ENCODE results near the gene SDK2.

SDK2 gene

GRCh38 chr17:73669771-73670170 lies 25.5 kb upstream of the SDK2 start:
- no peaks in the 10 kb centered on the region for H3K36me3 ChIP-seq (ENCODE audit: control insufficient read depth, insufficient read depth, low read length)
- peaks cover 5% of the 10 kb centered on the region for H3K4me1 ChIP-seq (ENCODE audit: control insufficient read depth, insufficient read depth, low read length)
- no peak overlapping the region for H3K9ac ChIP-seq (ENCODE audit: low read depth, low read length)
- no peaks in the 10 kb centered on the region for H3K9me3 ChIP-seq (ENCODE audit: control insufficient read depth, insufficient read depth, low read length)
- H3K4me3 ChIP-seq (ENCODE audit: low read depth, low read length), result no peak overlapping the region
- H3K27me3 ChIP-seq (ENCODE audit: control insufficient read depth, insufficient read depth, low read length), result peaks cover under 1% of the 10 kb centered on the region

DNA sequence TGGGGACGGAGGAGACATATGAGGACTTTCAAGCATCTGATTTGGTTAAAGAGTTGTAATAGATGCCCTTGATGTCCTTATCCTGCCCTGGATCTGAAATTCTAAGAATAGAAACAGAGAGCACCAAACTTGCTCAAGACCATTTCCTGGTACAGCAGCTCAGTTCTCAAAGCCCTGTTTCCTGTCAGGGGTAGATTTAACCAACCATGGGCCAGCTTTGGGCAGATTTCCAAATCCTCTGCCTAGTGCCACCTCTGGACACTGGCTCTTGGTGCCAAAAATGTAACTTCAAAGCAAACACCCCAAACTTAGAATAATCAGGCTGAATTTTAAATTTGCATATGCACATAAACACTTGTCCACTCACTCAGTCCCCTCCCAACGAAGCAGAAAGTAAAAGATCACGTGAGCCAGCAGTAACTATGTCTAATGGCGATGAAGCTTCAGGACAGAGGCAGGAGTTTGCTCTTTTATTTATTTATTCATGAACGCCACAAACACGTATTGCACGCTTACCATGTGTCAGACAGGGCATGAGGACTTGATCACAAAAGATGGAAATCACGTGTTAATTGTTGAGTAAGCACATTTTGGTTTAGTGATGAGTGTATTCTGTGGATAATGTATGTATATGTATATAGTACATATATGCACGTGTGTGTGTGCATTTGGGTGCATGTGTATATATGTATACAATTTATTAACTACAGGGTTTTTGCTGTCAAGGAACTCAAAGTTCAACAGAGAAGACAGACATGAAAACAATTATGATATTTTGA lies 23.1 kb upstream of the SDK2 start:
- Histone ChIP-seq H3K9me3 (ENCODE audit: control insufficient read depth, insufficient read depth, low read length) (no peaks in the 10 kb centered on the region), H3K4me1 (ENCODE audit: control insufficient read depth, insufficient read depth, low read length) (peaks cover 5% of the 10 kb centered on the region), H3K27me3 (ENCODE audit: control insufficient read depth, insufficient read depth, low read length) (peaks cover 3% of the 10 kb centered on the region), H3K9ac (ENCODE audit: low read depth, low read length) (no peak overlapping the region), H3K4me3 (ENCODE audit: low read depth, low read length) (no peak overlapping the region), H3K36me3 (ENCODE audit: control insufficient read depth, insufficient read depth, low read length) (no peaks in the 10 kb centered on the region)

GRCh38 chr17:73663614-73664013 lies 19.4 kb upstream of the SDK2 start:
- no peaks in the 10 kb centered on the region for H3K36me3 ChIP-seq (ENCODE audit: control insufficient read depth, insufficient read depth, low read length)
- H3K4me3 ChIP-seq (ENCODE audit: low read depth, low read length), result no peak overlapping the region
- H3K9me3 ChIP-seq (ENCODE audit: control insufficient read depth, insufficient read depth, low read length), result no peaks in the 10 kb centered on the region
- no peak overlapping the region for H3K9ac ChIP-seq (ENCODE audit: low read depth, low read length)
- peaks cover 5% of the 10 kb centered on the region for H3K4me1 ChIP-seq (ENCODE audit: control insufficient read depth, insufficient read depth, low read length)
- H3K27me3 ChIP-seq (ENCODE audit: control insufficient read depth, insufficient read depth, low read length), result peaks cover 3% of the 10 kb centered on the region

GRCh38 chr17:73660366-73660765 lies 16.1 kb upstream of the SDK2 start:
- no peak overlapping the region for H3K9ac ChIP-seq (ENCODE audit: low read depth, low read length)
- no peaks in the 10 kb centered on the region for H3K9me3 ChIP-seq (ENCODE audit: control insufficient read depth, insufficient read depth, low read length)
- no peaks in the 10 kb centered on the region for H3K36me3 ChIP-seq (ENCODE audit: control insufficient read depth, insufficient read depth, low read length)
- peaks cover 3% of the 10 kb centered on the region for H3K27me3 ChIP-seq (ENCODE audit: control insufficient read depth, insufficient read depth, low read length)
- H3K4me1 ChIP-seq (ENCODE audit: control insufficient read depth, insufficient read depth, low read length), result peaks cover 5% of the 10 kb centered on the region
- no peak overlapping the region for H3K4me3 ChIP-seq (ENCODE audit: low read depth, low read length)

DNA sequence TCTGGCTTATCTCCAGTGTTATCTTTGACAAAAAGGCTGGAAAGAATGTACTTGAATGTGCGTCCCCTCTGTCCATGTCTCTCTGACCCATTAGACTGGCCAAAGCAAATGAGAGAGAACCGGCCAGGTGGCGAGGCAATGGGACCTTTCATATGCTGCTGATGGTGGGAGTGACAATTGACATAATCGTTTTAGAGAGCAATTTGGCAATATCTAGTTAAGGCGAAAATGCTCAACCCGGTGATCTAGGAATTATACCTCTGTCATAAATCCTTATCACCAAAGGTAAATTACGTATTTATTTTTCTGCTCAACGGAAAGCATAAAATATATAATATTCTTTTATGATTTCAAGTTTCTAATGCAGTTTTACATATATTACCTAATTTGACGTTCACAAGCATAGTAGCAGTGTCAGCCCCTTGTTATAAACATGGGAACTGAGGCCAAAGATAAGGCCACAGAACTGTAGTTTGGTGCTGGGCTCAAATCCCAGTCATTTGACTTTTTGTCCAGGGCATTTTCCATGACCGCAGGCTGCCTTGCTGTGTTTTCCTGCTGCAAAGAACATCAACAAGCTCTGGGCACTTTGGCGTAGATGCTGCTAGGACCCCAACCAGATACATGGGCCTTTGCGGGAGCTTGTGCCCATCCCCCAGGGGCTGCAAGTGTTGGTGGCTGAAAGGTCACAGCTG lies 14.7 kb upstream of the SDK2 start:
- Histone ChIP-seq H3K4me1 (ENCODE audit: control insufficient read depth, insufficient read depth, low read length) (no peaks in the 10 kb centered on the region), H3K4me3 (ENCODE audit: low read depth, low read length) (no peak overlapping the region), H3K9me3 (ENCODE audit: control insufficient read depth, insufficient read depth, low read length) (peaks cover 3% of the 10 kb centered on the region), H3K9ac (ENCODE audit: low read depth, low read length) (no peak overlapping the region), H3K36me3 (ENCODE audit: control insufficient read depth, insufficient read depth, low read length) (no peaks in the 10 kb centered on the region), H3K27me3 (ENCODE audit: control insufficient read depth, insufficient read depth, low read length) (no peaks in the 10 kb centered on the region)

DNA sequence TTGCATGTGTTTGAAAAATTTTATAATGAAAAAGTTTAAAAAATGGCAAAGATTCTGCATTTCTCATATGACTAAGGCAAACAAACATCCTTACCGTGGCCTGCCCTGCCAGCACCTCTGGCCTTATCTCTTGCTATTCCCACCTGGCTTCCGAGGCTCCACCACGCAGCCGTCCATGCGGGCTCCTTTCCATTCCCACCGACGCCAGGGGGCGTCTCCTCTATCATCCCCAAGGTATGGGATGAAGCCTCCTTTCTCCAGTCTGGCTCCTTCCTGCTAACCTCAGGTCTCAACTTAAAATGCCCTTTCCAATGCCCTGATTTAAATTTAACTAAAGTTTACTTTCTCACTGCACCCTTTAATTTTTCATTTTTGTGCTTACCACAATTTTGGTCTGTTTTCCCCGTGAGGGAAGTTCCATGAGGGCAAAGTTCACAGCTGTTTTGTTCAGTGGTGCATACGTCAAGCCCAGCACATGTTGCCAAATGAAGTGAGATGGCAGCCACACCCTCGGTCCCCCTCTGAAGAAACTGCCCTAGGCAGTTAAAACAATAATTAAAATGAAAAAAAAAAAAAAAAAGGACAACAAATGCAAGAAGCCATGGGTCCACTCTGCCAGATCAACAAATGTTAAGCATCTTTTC lies 13.3 kb upstream of the SDK2 start:
- Histone ChIP-seq H3K27me3 (ENCODE audit: control insufficient read depth, insufficient read depth, low read length) (no peaks in the 10 kb centered on the region), H3K36me3 (ENCODE audit: control insufficient read depth, insufficient read depth, low read length) (no peaks in the 10 kb centered on the region)

GRCh38 chr17:73654241-73654640 lies 10.0 kb upstream of the SDK2 start:
- Histone ChIP-seq H3K9ac (ENCODE audit: low read depth, low read length) (no peak overlapping the region), H3K4me1 (ENCODE audit: control insufficient read depth, insufficient read depth, low read length) (peaks cover 6% of the 10 kb centered on the region), H3K4me3 (ENCODE audit: low read depth, low read length) (no peak overlapping the region), H3K9me3 (ENCODE audit: control insufficient read depth, insufficient read depth, low read length) (peaks cover 3% of the 10 kb centered on the region), H3K36me3 (ENCODE audit: control insufficient read depth, insufficient read depth, low read length) (no peaks in the 10 kb centered on the region), H3K27me3 (ENCODE audit: control insufficient read depth, insufficient read depth, low read length) (no peaks in the 10 kb centered on the region)

More for the DNA sequence above, 13.3 kb upstream of the SDK2 start:
- H3K9me3 ChIP-seq (ENCODE audit: control insufficient read depth, insufficient read depth, low read length), result peaks cover 3% of the 10 kb centered on the region
- H3K9ac ChIP-seq (ENCODE audit: low read depth, low read length), result no peak overlapping the region
- H3K4me1 ChIP-seq (ENCODE audit: control insufficient read depth, insufficient read depth, low read length), result peaks cover 6% of the 10 kb centered on the region
- no peak overlapping the region for H3K4me3 ChIP-seq (ENCODE audit: low read depth, low read length)

GRCh38 chr17:73653810-73654209 lies 9.6 kb upstream of the SDK2 start:
- Histone ChIP-seq H3K4me3 (ENCODE audit: low read depth, low read length) (no peak overlapping the region), H3K9me3 (ENCODE audit: control insufficient read depth, insufficient read depth, low read length) (peaks cover 3% of the 10 kb centered on the region), H3K36me3 (ENCODE audit: control insufficient read depth, insufficient read depth, low read length) (no peaks in the 10 kb centered on the region), H3K4me1 (ENCODE audit: control insufficient read depth, insufficient read depth, low read length) (peaks cover 6% of the 10 kb centered on the region), H3K27me3 (ENCODE audit: control insufficient read depth, insufficient read depth, low read length) (no peaks in the 10 kb centered on the region), H3K9ac (ENCODE audit: low read depth, low read length) (no peak overlapping the region)

DNA sequence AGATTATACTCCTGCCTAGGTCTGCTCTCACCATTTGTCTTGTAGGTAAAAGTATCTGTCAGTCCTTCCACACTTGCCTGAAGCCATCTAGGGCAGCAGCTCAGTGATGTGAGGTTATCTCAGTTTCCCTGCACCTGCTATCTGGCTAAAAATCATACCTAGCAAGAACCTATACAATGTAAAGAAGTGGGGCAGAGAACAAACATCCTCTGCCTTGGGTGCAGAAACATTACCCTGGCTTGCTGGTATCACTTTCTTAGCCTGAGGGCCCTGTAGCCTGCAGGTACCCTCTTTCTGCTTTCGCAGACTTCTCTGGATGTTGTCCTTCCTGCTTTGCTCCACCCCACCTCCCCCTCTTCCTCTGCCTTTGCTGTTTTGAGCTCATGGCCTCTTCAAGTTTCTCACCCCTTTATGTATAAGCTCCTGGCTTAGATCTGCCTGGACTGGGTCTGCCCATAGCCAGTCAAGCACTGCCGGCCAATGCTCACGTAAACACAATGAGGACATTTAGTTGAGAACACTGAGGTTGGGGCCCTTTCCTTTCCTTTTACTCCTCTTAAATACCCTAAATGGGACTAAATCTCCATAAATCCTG lies 8.7 kb upstream of the SDK2 start:
- peaks cover 8% of the 10 kb centered on the region for H3K27me3 ChIP-seq (ENCODE audit: control insufficient read depth, insufficient read depth, low read length)
- H3K9me3 ChIP-seq (ENCODE audit: control insufficient read depth, insufficient read depth, low read length), result peaks cover 3% of the 10 kb centered on the region
- no peak overlapping the region for H3K4me3 ChIP-seq (ENCODE audit: low read depth, low read length)
- peaks cover 6% of the 10 kb centered on the region for H3K4me1 ChIP-seq (ENCODE audit: control insufficient read depth, insufficient read depth, low read length)
- H3K9ac ChIP-seq (ENCODE audit: low read depth, low read length), result no peak overlapping the region
- H3K36me3 ChIP-seq (ENCODE audit: control insufficient read depth, insufficient read depth, low read length), result no peaks in the 10 kb centered on the region

DNA sequence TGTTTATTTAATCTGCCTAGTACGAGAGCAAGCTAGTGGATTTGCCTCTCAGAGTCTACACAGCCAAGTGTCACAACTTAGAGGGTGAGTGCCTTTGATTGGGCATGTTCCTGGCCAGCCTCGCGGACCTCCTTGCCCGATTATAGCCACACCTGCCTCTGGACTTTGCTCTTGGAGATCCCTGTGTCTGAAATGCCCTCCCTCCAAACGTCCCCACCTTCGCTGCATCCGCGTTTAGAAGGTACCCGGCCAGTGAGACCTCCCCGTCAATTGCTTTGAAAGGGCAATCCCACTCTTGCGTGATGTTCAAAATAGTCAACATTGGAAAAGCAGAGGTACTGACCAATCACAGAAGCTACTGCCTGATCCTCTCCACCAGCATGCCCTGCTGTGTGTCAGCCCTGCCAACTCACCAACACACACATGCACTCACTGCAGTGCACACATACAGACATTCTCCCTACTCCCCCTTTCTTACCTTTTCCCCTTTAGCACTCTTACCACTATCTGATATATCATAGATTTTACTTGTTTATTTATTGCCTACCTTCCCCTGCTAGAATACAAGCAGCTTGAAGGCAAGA lies 6.5 kb upstream of the SDK2 start:
- Histone ChIP-seq H3K4me3 (ENCODE audit: low read depth, low read length) (no peak overlapping the region), H3K4me1 (ENCODE audit: control insufficient read depth, insufficient read depth, low read length) (peaks cover 9% of the 10 kb centered on the region), H3K27me3 (ENCODE audit: control insufficient read depth, insufficient read depth, low read length) (peaks cover 30% of the 10 kb centered on the region), H3K9me3 (ENCODE audit: control insufficient read depth, insufficient read depth, low read length) (peaks cover 3% of the 10 kb centered on the region), H3K9ac (ENCODE audit: low read depth, low read length) (no peak overlapping the region), H3K36me3 (ENCODE audit: control insufficient read depth, insufficient read depth, low read length) (no peaks in the 10 kb centered on the region)

DNA sequence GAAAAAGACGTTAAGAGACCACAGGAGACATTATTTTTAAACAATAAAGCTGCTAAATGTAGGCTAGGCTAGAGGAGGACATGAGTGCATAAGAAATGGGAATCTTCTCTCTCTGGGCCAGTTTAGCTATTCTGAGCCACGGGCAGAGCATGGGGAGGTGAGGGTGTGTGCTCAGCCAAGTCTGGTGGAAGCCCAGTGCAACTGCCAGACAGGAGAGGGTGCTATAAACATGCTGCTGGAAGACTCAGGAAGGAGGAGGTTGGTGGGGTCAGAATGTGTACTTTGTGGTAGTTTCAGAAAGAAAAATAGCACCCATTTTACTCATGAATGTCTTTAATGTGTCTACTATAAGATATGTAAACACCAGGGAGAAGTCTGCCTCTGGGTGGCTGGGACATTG lies 5.9 kb upstream of the SDK2 start:
- H3K4me3 ChIP-seq (ENCODE audit: low read depth, low read length), result no peak overlapping the region
- no peaks in the 10 kb centered on the region for H3K36me3 ChIP-seq (ENCODE audit: control insufficient read depth, insufficient read depth, low read length)
- H3K4me1 ChIP-seq (ENCODE audit: control insufficient read depth, insufficient read depth, low read length), result peaks cover 9% of the 10 kb centered on the region
- H3K27me3 ChIP-seq (ENCODE audit: control insufficient read depth, insufficient read depth, low read length), result peaks cover 32% of the 10 kb centered on the region
- H3K9ac ChIP-seq (ENCODE audit: low read depth, low read length), result no peak overlapping the region
- peaks cover 3% of the 10 kb centered on the region for H3K9me3 ChIP-seq (ENCODE audit: control insufficient read depth, insufficient read depth, low read length)
